Measurements from ENCODE around the gene HOXB3.
"Not testable (repeated sequence)": the region's sequence is repeated elsewhere in the genome, so short reads cannot be mapped to it uniquely, and the experiment has no call there.

The HOXB3 gene

DNA sequence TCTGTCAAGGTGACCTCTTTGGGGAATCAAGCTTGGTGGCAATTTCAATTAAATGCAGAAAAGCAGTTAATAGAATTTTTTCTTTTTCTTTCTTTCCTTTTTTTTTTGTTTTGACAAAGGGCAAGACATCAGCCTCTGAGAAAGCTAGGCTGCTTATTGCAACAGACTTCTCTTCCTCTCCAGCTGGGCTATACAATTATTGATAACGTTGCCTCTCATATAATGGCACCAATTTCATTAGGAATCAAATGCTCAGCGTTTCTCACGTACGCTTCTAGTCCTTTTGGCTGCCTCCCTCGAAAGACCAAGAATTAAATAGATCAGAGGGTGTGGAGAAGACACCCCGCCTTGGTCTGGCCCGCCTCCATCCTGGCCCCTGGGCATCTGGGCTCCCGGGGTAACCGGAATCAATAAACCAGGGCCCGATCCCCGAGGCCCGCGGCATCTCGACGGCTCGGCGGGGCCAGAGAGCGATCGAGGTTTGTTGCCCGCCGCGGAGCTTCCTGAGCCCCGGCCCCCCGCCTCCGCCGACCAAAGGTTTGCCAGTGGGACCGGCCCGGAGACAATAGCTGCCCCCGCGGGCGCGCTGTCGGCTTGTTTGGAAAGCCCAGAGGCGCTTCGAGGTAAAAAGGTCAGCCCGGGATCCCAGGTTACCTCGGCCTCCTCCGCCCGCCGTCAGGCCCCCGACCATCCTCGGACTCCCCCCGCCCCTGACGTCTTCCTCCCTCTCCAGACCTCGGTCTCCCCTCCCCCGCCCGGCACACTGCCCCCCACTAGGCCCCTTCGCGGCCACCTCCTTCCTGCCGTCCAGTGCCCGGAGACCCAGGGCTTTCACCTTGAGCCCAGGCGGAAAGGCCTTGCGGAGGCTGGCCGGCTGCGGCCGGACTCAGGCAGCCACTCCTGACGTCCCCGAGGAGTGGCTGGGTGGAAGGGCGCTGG, 63.2 kb downstream of the HOXB3 start:
- no peak for DNase-seq (ENCODE audit: low read depth, low spot score)

DNA sequence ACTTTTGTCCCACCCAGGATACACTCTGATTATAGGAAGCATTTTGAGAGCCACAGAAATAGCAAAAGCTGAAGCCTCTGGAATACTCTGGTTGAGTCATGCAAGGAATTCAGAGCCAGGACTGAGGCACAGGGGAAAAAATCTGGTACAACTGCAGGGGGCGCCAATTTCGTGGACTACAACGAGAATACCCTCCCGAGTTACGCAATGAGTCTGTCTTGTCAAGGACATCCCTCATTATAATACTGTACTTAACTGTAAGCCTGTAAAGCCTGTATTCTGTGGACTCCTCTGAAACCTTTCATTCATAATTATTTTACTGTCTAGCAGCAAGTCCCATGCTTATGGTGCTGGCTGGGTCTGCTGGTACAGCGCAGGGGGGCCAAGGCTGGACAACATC, 67.0 kb downstream of the HOXB3 start:
- no peak for DNase-seq (ENCODE audit: low read depth, low spot score)

DNA sequence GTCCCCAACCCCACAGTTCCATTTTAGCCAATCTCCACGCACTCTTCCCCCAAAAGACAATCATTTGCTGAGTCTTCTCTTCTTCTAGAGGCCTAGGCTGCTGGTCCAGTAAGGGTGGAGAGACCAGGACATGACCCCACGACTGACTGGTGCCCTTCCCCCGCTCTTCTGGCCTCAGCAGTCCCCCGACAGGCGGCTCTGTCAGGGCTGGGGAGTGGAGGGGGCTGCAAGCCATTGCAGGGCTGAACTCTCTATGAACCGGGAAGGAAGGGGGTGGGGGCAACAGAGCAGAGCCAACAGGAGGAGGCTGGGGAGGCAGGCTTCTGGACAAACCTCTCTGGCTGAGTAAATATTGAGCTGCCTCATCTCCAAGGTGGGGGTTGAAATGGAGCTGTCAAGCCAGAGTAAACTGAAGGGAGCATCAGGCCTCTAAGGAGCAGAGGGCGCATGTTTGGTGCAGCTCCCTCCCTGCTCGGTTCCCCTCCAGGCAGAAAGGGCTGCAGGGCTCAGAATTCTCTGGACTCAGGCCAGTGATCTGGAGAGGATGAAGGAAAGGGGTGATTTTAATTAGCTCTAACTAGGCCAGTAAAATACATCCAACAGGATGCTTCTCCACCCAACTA, 67.9 kb downstream of the HOXB3 start:
- DNase-seq (ENCODE audit: low read depth, low spot score) = peak; percentile 69

DNA sequence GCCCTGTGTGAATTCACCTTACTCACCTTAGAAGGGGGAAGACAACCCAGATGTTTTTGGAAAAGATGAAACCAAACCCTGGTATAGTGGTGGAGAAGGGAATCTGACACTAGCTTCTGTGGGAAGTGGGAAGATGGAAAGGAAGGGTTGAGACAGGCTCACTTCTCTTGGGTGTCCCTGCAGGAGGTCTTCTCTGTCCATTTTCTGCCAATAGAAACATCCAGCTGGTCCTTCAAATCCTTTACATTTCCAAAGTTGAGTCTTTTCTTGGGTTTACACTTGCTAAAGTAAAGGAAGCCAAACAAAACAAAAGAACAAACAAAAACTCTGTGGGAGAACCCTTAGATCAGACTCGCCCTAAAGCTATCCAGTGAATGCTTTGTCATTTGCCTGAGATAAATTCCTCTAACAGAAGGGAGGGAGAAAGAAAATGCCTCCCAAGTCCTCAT, 69.4 kb downstream of the HOXB3 start:
- peak; percentile 58 for DNase-seq (ENCODE audit: low read depth, low spot score)

DNA sequence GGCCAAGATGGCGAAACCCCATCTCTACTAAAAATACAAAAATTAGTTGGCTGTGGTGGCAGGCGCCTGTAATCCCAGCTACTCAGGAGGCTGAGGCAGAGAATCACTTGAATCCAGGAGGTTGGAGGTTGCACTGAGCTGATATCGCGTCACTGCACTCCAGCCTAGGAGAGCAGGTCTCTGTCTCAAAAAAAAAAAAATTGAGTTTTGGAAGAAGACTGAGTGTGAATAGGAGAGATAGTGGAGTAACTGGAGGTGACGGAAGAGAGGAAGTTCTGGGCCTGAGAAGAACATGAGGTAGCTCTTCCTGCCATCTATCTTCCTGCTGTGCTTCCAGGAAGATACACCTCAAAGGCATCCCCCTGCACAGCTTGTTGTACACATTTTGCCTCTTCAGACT, 70.6 kb downstream of the HOXB3 start:
- no peak for DNase-seq (ENCODE audit: low read depth, low spot score)

DNA sequence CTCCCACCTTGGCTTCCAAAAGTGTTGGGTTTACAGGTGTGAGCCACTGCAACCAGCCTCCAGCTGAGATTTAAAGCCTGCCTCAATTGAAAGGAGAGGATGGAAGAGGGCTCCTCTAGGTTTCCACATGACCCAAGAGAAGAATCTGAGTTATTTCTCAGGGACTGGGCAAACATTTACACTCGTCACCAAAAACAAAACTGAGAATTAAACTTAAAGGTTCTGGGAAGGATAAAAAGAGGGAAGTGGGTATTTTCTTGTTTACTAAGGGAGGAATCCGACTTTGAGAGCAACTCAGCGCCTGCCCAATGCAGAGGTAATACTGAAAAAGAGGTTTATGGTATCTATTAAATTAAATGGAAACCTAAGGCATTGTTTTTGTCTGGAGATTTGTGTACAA, 72.6 kb downstream of the HOXB3 start:
- DNase-seq (ENCODE audit: low read depth, low spot score) = no peak

DNA sequence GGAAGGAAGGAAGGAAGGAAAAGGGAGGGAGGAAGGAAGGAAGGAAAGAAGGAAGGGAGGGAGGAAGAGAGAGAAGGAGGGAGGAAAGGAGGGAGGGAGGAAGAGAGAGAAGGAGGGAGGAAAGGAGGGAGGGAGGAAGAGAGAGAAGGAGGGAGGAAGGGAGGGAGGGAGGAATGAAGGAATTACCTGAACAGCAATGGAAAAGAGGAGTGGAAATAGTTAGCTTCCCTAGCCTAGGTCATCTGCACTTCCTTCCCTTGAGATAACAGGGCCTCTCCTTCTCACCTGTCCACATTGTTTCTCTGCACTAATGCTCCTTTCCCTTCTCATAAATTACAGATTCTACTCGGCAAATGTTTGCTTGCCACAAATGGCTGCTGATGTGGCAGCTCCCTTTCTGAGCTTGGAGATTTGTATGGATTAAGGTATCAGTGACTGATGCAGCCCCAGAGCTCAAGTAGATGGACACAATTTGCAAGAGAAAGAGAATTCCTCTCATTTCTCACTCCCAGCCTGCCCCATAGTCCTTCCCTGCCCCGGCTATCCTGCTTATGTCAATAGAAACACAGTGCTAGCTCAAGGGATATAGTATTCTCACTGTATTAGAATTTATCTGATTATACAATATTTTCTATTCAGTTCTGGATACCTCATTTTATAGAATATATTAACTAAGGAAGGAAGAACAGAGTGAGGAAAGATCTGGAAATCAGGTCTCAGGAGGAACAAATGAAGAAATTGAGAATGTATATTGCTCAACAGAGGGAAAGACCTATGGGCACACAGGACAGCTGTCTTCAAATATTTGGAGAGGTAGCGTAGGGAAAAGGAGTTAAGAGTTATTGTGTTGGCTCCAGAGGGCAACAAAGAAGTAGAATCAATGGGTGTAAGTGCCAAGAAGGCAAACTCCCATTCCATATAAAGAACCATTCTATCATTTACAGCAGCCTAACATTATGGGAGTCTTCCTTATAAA, 73.8 kb downstream of the HOXB3 start:
- no peak for DNase-seq (ENCODE audit: low read depth, low spot score)

DNA sequence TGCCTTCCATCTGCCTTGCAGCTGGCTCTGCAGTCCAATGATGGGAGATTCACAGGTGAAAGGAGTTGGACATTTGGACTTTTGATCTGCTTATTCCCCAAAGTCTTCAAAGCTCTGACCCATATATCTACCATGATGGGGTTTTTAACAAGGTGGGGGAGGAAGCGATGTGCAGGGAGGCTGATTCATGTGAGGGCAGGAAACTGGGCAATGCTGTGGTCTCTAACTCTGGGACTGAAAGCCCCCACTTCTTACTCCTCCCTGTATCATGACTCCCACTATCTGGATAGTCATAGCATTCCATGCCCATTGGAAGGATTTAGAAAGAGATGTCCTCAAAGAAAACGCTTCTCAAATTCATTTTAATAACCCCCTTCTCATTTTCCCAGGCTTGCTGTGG, 75.6 kb downstream of the HOXB3 start:
- DNase-seq (ENCODE audit: low read depth, low spot score) = no peak

DNA sequence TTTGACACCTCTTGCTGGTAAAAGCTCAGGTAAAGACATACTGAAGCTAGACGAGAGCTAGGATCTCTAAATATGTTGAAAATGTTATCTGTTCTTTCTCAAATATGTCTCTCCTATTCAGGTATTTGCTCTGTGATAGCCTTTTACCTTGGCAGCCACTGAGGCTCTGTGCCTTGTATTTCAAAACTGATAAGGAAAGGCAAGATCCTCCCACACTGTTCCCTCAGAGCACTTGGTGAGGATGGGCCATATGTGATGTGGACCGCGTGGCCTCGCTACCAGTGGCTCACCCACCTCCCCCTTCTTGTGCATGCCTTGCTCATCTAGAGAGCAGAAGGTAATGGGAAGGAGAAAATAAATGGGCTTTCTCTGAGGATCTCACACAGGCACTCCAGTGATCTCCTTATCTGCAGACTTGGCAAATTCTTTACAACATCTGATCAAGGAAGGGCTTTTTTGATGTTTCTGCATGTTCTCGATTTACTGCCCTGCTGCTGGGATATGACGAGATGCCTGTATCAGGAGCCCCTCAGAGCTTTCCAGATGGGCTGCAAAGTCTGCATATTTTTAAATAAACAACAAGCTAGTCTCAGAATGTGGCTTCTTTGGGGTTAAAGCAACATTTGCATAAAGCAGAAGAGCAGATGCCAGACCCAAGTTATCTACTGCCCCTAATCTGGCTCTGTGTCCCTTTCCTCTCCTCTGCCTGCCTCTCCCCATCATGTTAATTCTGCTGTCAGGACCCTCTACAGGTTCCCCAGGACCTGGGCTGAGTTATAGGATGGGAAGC, 76.2 kb downstream of the HOXB3 start:
- no peak for DNase-seq (ENCODE audit: low read depth, low spot score)

DNA sequence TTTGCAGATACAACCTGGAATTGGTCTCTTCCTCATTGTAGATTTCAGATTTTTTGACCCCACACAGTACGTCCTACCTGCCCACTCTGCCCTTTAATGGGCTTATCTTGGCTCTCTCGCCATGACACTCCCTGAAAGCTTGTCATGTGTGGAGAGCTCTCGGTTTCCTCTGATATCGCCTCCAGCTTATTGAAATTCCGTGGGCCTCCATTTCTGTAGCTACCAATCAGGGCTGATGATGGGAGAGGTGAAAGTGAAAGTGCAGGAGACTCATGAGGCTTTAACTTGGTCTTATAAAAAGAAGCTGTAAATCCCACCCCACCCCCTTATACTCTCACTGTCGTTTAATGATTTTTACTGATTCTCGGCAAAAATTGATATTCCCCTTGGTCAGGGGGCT, 76.9 kb downstream of the HOXB3 start:
- no peak for DNase-seq (ENCODE audit: low read depth, low spot score)

DNA sequence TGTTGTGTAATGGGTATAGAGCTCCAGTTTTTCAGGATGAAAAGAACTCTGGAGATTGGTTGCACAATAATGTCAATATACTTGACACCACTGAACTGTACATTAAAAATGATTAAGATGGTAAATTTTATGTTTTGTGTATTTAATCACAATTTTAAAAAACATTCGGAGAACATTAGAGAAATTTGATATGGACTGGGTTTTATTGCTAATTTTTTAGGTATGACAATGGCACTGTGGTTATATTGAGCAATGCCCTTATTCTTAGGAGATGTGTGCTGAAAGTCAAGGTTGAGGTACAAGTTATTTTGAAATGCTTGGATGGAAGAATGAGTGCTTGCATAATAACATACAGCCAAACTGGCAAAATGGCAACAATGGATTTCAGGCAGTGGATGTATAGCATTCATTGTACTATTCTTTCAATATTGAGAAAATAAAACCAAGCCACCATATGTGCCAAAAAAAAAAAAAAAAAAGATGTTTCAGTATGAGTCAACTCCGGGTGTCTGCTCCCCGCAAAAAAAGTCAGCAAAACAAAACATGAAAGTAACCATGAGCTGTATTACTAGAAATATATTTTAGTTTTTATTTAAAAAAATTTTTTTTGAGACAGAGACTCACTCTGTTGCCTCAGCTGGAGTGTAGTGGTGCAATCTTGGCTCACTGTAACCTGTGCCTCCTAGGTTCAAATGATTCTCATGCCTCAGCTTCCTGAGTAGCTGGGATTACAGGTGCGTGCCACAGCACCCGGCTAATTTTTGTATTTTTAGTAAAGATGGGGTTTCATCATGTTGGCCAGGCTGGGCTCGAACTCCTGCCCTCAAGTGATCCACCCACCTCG, 79.1 kb downstream of the HOXB3 start:
- DNase-seq (ENCODE audit: low read depth, low spot score) = no peak

DNA sequence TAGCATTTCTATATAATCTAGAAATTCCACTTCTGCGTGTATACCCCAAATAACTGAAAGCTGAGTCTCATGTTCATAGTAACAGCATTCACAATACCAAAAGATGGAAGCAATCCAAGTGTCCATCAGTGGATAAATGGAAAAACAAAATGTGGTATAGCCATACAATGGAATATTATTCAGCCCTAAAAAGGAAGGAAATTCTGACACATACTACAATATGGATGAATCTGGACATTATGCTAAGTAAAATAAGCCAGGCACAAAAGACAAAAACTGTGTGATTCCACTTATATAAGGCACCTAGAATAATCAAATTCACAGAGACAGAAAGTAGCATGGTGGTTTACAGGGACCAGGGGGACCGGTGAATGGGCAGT, 79.7 kb downstream of the HOXB3 start:
- no peak for DNase-seq (ENCODE audit: low read depth, low spot score)

DNA sequence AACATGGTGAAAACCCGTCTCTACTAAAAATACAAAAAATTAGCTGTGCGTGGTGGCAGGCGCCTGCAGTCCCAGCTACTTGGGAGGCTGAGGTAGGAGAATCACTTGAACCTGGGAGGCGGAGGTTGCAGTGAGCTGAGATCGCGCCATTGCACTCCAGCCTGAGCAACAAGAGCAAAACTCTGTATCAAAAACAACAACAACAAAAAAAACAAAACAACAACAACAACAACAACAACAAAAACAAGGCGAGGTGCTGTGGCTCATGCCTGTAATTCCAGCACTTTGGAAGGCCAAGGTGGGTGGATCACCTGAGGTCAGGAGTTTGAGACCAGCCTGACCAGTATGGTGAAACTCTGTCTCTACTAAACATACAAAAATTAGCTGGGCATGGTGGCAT, 80.3 kb downstream of the HOXB3 start:
- DNase-seq (ENCODE audit: low read depth, low spot score) = not testable (repeated sequence)

DNA sequence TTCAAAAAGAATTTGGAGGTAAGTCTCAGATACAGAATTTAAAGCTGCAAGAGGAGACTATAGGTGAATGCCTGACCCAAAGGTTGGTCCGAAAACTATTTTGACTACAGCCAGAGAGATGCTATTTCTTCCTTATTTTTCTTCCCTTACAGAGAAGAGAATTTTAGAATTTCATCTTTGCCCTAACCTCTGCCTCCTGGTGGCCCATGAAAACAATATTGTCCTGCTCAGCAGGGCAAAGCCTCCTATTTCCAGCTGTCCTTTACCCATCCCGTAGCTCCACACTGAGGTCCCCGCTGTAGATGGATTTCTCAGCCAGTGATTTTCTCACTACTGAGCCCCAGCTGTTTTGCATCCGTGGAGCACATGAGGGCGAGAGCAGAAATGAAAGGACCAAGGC, 83.8 kb downstream of the HOXB3 start:
- no peak for DNase-seq (ENCODE audit: low read depth, low spot score)

DNA sequence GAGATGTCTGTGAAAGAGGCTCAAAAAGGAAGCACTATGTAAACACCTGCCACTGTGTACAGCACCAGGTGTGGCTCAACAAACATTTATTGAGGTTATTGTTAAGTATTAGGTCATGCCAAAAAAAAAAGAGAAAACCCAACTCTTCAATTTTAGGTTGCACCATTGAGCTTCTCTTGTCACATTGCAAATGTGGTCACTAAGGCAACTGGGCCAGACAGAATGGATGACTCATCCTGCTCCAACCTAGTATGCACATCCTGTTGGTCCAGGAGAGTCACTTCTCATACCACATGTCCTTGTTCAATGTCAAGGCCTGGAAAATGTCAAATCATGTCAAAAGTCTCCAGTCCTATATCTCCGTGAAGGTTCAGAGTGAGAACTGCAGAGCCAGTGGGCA, 84.3 kb downstream of the HOXB3 start:
- peak; percentile 78 for DNase-seq (ENCODE audit: low read depth, low spot score)

DNA sequence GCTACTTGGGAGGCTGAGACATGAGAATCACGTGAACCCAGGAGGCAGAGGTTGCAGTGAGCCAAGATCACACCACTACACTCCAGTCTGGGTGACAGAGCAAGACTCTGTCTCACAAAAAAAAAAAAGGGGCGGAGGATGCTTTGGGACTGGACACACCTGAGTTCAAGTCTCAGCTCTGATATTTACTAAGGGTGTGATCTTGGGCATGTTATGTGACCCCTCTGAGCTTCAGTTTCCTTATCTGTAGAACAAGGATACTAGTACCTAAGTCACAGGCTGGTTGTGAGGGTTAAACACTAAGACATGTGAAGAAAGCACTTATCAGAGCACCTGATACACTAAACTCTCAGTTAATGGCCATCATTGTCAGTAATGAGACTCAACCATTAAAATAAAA, 85.1 kb downstream of the HOXB3 start:
- no peak for DNase-seq (ENCODE audit: low read depth, low spot score)

DNA sequence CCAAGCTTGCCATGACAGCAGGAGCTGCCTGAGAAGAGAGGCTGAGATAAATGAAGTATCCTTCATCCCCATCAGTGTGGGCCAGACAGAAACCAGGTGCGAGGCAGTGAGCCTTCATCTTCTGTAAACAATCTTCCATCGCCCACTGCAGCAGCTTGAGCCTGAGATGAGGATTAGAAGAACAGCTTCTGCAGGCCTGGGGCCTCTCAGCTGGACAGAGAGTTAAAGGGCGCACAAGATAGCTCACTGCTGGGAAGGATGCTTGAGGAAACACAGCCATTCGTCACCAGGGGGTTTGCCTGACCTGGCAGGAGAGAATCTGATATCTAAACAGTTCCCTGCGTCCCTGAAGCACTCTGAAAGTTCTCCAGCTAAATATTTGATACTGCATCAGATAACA, 86.3 kb downstream of the HOXB3 start:
- no peak for DNase-seq (ENCODE audit: low read depth, low spot score)

DNA sequence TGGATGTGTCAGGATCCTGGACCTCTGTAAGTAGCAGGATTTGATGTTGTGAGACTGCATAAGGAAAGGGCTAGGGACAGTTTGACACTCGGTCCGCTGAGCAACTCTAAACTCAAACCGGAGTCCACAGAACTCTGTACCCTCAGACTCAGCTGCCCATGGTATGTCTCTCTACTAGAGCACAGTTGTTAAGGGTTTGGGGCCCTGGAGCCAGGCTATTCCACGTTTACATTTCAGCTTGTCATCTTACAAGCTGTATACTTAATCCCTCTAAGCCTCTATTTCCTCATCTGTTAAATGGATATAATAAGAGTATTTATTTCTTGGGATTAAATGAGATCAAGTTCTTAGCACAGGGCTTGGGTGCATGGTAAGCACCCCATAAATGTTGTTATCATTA, 87.1 kb downstream of the HOXB3 start:
- DNase-seq (ENCODE audit: low read depth, low spot score) = no peak

DNA sequence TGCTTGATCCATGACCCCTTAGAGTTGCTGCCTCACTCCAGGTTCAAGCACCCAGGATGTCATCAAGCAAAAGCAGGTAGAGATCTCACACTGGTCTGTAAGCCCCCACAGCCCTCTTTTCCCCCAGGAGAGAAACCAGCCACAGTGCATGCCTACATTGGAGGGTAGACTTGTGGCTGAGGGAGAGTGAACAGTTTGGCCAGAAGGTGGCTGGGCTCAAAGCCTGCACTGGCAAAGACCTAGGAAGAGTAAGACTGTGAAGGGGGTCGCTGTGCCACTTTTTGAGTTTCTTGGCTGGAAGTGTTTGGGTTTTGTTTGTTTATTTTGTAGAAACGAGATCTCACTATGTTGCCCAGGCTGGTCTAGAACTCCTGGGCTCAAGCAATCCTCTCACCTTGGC, 87.7 kb downstream of the HOXB3 start:
- DNase-seq (ENCODE audit: low read depth, low spot score) = no peak

All from astrocyte of the hippocampus (primary cell).